Effector memory CD4-positive, alpha-beta T cell (primary cell): Measurements from ENCODE around the gene CXorf65.

Source experiments
- DNase-seq, 3 donors: peaks; one replicate each; pipeline ENCODE4 v3.0.0-alpha.2; 2020
- H3K27ac ChIP-seq: 2 replicates; pipeline ENCODE4 v1.7.0; 2013; ENCODE audit warnings: mild to moderate bottlenecking, low read length, moderate library complexity; ENCODE audit not compliant: insufficient read depth, poor library complexity, severe bottlenecking
- H3K27me3 ChIP-seq: replicated peaks from 2 replicates; pipeline ENCODE4 v1.7.0; 2013; ENCODE audit warnings: mild to moderate bottlenecking, low read length; ENCODE audit not compliant: insufficient read depth, control insufficient read depth, poor library complexity, severe bottlenecking
- H3K36me3 ChIP-seq: 2 replicates; pipeline ENCODE4 v1.7.0; 2013; ENCODE audit warnings: mild to moderate bottlenecking, low read length, moderate library complexity; ENCODE audit not compliant: control insufficient read depth, insufficient read depth
- H3K4me1 ChIP-seq: 2 replicates; pipeline ENCODE4 v1.7.0; 2013; ENCODE audit warnings: low read length, mild to moderate bottlenecking; ENCODE audit not compliant: control insufficient read depth, insufficient read depth, poor library complexity, severe bottlenecking
- H3K4me3 ChIP-seq: 2 replicates; pipeline ENCODE4 v1.7.0; 2013; ENCODE audit warnings: low read length, low read depth, mild to moderate bottlenecking; ENCODE audit not compliant: insufficient read depth, poor library complexity, severe bottlenecking
- H3K9me3 ChIP-seq: 2 replicates; pipeline ENCODE4 v1.7.0; 2013; ENCODE audit warnings: mild to moderate bottlenecking, low read length, moderate library complexity; ENCODE audit not compliant: control insufficient read depth

Gene CXorf65

DNA sequence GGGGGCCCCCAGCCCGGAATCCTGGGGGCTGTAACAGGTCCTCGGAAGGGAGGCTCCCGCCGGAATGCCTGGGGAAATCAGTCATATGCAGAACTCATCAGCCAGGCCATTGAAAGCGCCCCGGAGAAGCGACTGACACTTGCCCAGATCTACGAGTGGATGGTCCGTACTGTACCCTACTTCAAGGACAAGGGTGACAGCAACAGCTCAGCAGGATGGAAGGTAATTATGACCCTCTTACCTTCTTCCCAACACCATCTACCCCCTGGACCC is 9.8 kb downstream of the CXorf65 start:
- DNase-seq, result no peak
- no peaks in the 10 kb centered on the region for H3K9me3 ChIP-seq
- no peaks in the 10 kb centered on the region for H3K27me3 ChIP-seq
- H3K36me3 ChIP-seq, result no peaks in the 10 kb centered on the region
- H3K27ac ChIP-seq, result peak overlapping the region; percentile 75
- peak overlapping the region; percentile 66 for H3K4me3 ChIP-seq
- H3K4me1 ChIP-seq, result peaks cover 17% of the 10 kb centered on the region

GRCh38 chrX:71095981-71096759 is 10.4 kb downstream of the CXorf65 start:
- Histone ChIP-seq H3K4me3 (peak overlapping the region; percentile 66), H3K9me3 (no peaks in the 10 kb centered on the region), H3K36me3 (no peaks in the 10 kb centered on the region), H3K27me3 (no peaks in the 10 kb centered on the region), H3K4me1 (peaks cover 17% of the 10 kb centered on the region), H3K27ac (peak overlapping the region; percentile 75)
- DNase-seq, result peak in 1 of 3 donors; percentile 61

GRCh38 chrX:71095555-71095980 is 11.0 kb downstream of the CXorf65 start, which contains the start of gene FOXO4:
Gene FOXO4, plus strand, starts transcription at chrX:71095851. Its CDS starts 678 bp downstream, at chrX:71096529.
- peaks cover 17% of the 10 kb centered on the region for H3K4me1 ChIP-seq
- peak within 1 kb of the TSS; percentile 75 for H3K27ac ChIP-seq

GRCh38 chrX:71095033-71095432 is 11.5 kb downstream of the CXorf65 start:
- Histone ChIP-seq H3K27me3 (no peaks in the 10 kb centered on the region), H3K27ac (no peak overlapping the region), H3K4me1 (peaks cover 17% of the 10 kb centered on the region), H3K4me3 (peak overlapping the region; percentile 66), H3K9me3 (no peaks in the 10 kb centered on the region), H3K36me3 (no peaks in the 10 kb centered on the region)
- no peak for DNase-seq

More at GRCh38 chrX:71095555-71095980, 11.0 kb downstream of the CXorf65 start, which contains the start of gene FOXO4:
- Histone ChIP-seq H3K36me3 (no peaks in the 10 kb centered on the region), H3K9me3 (no peaks in the 10 kb centered on the region), H3K4me3 (peak within 1 kb of the TSS; percentile 66), H3K27me3 (no peaks in the 10 kb centered on the region)
- peak; percentile 79 to 86 (median 84) for DNase-seq

- no peak overlapping the region for H3K4me3 ChIP-seq
- H3K27me3 ChIP-seq, result no peaks in the 10 kb centered on the region
- no peaks in the 10 kb centered on the region for H3K36me3 ChIP-seq
- no peak overlapping the region for H3K27ac ChIP-seq
- H3K9me3 ChIP-seq, result no peaks in the 10 kb centered on the region
- peaks cover under 1% of the 10 kb centered on the region for H3K4me1 ChIP-seq
- no peak for DNase-seq
Observed at GRCh38 chrX:71091263-71091662, 15.3 kb downstream of the CXorf65 start.

DNA sequence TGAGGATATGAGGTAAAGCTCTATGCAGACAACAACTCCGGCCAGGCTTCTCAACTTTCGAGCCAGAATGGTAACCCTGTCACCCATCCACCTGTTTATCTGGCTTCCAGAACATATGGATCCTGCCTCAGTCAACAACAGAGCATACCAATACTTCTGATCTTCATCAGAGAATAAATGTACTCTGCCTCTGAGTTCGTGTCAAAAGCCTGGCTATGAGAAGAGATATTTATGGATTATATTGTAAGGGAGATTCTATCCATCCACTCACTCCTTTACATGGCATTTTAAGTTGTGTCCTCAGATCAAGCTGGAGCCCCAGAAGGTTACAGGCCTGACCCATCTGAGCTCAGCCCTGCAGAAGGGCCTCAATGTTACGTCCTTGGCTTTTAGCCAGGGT is 20.6 kb downstream of the CXorf65 start:
- no peaks in the 10 kb centered on the region for H3K9me3 ChIP-seq
- H3K27ac ChIP-seq, result no peak overlapping the region
- H3K27me3 ChIP-seq, result no peaks in the 10 kb centered on the region
- no peak overlapping the region for H3K4me3 ChIP-seq
- DNase-seq, result no peak
- H3K36me3 ChIP-seq, result no peaks in the 10 kb centered on the region
- H3K4me1 ChIP-seq, result no peaks in the 10 kb centered on the region

GRCh38 chrX:71082822-71083221 is 23.7 kb downstream of the CXorf65 start:
- H3K27ac ChIP-seq, result no peak overlapping the region
- no peaks in the 10 kb centered on the region for H3K9me3 ChIP-seq
- H3K36me3 ChIP-seq, result no peaks in the 10 kb centered on the region
- H3K4me3 ChIP-seq, result no peak overlapping the region
- H3K4me1 ChIP-seq, result no peaks in the 10 kb centered on the region
- no peaks in the 10 kb centered on the region for H3K27me3 ChIP-seq
- DNase-seq, result no peak

GRCh38 chrX:71082124-71082647 is 24.4 kb downstream of the CXorf65 start:
- Histone ChIP-seq H3K4me1 (no peaks in the 10 kb centered on the region), H3K27ac (no peak overlapping the region), H3K4me3 (no peak overlapping the region), H3K27me3 (no peaks in the 10 kb centered on the region), H3K9me3 (no peaks in the 10 kb centered on the region), H3K36me3 (no peaks in the 10 kb centered on the region)
- DNase-seq, result no peak

- no peaks in the 10 kb centered on the region for H3K36me3 ChIP-seq
- H3K27me3 ChIP-seq, result no peaks in the 10 kb centered on the region
- no peaks in the 10 kb centered on the region for H3K9me3 ChIP-seq
- no peak overlapping the region for H3K27ac ChIP-seq
- DNase-seq, result no peak
- no peak overlapping the region for H3K4me3 ChIP-seq
- H3K4me1 ChIP-seq, result no peaks in the 10 kb centered on the region
Observed at GRCh38 chrX:71081330-71082123, 25.0 kb downstream of the CXorf65 start.

- Histone ChIP-seq H3K36me3 (no peaks in the 10 kb centered on the region), H3K4me3 (no peak overlapping the region), H3K27ac (no peak overlapping the region), H3K9me3 (no peaks in the 10 kb centered on the region), H3K4me1 (no peaks in the 10 kb centered on the region), H3K27me3 (no peaks in the 10 kb centered on the region)
- DNase-seq, result no peak
Observed at GRCh38 chrX:71070531-71070930, 36.0 kb downstream of the CXorf65 start.
